ENCODE data around the gene UBAP2L. TPM values are rescaled to one million over a fixed set of nuclear protein-coding genes. Genes with fewer than 3 reads are reported as not detected.

Gene UBAP2L
- total and polyA plus RNA-seq, 2 experiments from 2014 or later, result 98.5 to 157 TPM

DNA sequence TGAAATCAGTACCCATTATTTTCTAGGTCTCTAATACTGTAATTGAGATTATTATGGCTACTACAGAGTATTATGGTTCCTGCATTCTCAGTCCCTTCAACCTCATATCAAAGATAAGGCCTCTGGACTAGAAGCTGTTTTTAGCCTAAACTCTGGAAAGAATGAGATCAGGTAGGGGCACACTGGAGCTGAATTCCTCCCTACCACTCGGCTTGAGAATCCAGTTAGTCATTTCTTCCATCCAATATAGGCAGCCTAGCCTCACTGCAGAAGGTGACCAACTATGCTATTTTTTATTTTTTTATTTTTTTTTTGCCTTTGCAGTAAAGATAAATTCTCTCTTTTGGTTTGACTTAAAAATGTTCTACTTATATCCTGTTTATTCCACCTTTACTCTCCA is 43.7 kb downstream of the UBAP2L start:
- no peaks in the 10 kb centered on the region for H3K9me3 Mint-ChIP-seq
- TF ChIP-seq JUNB (IDR thresholded peaks at IDR 0.05; ENCODE audit: unreplicated experiment) (no peak), EZH2 (IDR thresholded peaks at IDR 0.05; ENCODE audit: low read depth, unreplicated experiment) (no peak), STAT1 (IDR thresholded peaks at IDR 0.05; ENCODE audit: unreplicated experiment) (no peak), REST (IDR thresholded peaks at IDR 0.05; ENCODE audit: unreplicated experiment) (no peak), POLR2AphosphoS5 (IDR thresholded peaks at IDR 0.05; ENCODE audit: low read depth) (no peak), NANOG (IDR thresholded peaks at IDR 0.05; ENCODE audit: borderline replicate concordance) (no peak), ZNF331 (CRISPR knock-in tag; IDR thresholded peaks at IDR 0.05; ENCODE audit: low read depth) (no peak), EZH2phosphoT487 (IDR thresholded peaks at IDR 0.05; ENCODE audit: unreplicated experiment) (no peak), CREB1 (CRISPR knock-in tag; IDR thresholded peaks at IDR 0.05; ENCODE audit: low read depth) (no peak), CTCF (conservative IDR thresholded peaks at IDR 0.05; ENCODE audit: low read depth in 2 of 2) (no peak), ZNF114 (CRISPR knock-in tag; IDR thresholded peaks at IDR 0.05) (no peak)
- TF ChIP-seq, protein P1, sequence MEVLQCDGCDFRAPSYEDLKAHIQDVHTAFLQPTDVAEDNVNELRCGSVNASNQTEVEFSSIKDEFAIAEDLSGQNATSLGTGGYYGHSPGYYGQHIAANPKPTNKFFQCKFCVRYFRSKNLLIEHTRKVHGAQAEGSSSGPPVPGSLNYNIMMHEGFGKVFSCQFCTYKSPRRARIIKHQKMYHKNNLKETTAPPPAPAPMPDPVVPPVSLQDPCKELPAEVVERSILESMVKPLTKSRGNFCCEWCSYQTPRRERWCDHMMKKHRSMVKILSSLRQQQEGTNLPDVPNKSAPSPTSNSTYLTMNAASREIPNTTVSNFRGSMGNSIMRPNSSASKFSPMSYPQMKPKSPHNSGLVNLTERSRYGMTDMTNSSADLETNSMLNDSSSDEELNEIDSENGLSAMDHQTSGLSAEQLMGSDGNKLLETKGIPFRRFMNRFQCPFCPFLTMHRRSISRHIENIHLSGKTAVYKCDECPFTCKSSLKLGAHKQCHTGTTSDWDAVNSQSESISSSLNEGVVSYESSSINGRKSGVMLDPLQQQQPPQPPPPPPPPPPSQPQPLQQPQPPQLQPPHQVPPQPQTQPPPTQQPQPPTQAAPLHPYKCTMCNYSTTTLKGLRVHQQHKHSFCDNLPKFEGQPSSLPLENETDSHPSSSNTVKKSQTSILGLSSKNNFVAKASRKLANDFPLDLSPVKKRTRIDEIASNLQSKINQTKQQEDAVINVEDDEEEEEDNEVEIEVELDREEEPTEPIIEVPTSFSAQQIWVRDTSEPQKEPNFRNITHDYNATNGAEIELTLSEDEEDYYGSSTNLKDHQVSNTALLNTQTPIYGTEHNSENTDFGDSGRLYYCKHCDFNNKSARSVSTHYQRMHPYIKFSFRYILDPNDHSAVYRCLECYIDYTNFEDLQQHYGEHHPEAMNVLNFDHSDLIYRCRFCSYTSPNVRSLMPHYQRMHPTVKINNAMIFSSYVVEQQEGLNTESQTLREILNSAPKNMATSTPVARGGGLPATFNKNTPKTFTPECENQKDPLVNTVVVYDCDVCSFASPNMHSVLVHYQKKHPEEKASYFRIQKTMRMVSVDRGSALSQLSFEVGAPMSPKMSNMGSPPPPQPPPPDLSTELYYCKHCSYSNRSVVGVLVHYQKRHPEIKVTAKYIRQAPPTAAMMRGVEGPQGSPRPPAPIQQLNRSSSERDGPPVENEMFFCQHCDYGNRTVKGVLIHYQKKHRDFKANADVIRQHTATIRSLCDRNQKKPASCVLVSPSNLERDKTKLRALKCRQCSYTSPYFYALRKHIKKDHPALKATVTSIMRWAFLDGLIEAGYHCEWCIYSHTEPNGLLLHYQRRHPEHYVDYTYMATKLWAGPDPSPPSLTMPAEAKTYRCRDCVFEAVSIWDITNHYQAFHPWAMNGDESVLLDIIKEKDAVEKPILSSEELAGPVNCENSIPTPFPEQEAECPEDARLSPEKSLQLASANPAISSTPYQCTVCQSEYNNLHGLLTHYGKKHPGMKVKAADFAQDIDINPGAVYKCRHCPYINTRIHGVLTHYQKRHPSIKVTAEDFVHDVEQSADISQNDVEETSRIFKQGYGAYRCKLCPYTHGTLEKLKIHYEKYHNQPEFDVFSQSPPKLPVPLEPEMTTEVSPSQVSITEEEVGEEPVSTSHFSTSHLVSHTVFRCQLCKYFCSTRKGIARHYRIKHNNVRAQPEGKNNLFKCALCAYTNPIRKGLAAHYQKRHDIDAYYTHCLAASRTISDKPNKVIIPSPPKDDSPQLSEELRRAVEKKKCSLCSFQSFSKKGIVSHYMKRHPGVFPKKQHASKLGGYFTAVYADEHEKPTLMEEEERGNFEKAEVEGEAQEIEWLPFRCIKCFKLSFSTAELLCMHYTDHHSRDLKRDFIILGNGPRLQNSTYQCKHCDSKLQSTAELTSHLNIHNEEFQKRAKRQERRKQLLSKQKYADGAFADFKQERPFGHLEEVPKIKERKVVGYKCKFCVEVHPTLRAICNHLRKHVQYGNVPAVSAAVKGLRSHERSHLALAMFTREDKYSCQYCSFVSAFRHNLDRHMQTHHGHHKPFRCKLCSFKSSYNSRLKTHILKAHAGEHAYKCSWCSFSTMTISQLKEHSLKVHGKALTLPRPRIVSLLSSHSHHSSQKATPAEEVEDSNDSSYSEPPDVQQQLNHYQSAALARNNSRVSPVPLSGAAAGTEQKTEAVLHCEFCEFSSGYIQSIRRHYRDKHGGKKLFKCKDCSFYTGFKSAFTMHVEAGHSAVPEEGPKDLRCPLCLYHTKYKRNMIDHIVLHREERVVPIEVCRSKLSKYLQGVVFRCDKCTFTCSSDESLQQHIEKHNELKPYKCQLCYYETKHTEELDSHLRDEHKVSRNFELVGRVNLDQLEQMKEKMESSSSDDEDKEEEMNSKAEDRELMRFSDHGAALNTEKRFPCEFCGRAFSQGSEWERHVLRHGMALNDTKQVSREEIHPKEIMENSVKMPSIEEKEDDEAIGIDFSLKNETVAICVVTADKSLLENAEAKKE (CRISPR knock-in tag; IDR thresholded peaks at IDR 0.05), result no peak
- TF ChIP-seq, protein P2, sequence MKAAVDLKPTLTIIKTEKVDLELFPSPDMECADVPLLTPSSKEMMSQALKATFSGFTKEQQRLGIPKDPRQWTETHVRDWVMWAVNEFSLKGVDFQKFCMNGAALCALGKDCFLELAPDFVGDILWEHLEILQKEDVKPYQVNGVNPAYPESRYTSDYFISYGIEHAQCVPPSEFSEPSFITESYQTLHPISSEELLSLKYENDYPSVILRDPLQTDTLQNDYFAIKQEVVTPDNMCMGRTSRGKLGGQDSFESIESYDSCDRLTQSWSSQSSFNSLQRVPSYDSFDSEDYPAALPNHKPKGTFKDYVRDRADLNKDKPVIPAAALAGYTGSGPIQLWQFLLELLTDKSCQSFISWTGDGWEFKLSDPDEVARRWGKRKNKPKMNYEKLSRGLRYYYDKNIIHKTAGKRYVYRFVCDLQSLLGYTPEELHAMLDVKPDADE (IDR thresholded peaks at IDR 0.05), result no peak
- Histone ChIP-seq H3K4me2 (no peak overlapping the region), H3K4me3 (no peak overlapping the region), H3K79me2 (replicated peaks; ENCODE audit: insufficient read depth) (peaks cover 31% of the 10 kb centered on the region), H2AFZ (no peak overlapping the region), H3K4me1 (ENCODE audit: insufficient read depth) (no peaks in the 10 kb centered on the region), H3K9me2 (ENCODE audit: insufficient read depth) (no peaks in the 10 kb centered on the region), H3K36me3 (ENCODE audit: insufficient read depth) (peaks cover 67% of the 10 kb centered on the region), H3K27me3 (ENCODE audit: insufficient read depth) (no peaks in the 10 kb centered on the region), H3F3A (replicated peaks; ENCODE audit: low read depth) (peaks cover 44% of the 10 kb centered on the region), H3K27ac (ENCODE audit: low read depth) (peak overlapping the region; percentile 47; the same call in 1 of the 2 replicates), H4K20me1 (replicated peaks; ENCODE audit: insufficient read depth) (peaks cover 38% of the 10 kb centered on the region)
- no peaks in the 10 kb centered on the region for H3K4me1 Mint-ChIP-seq
- H3K27ac Mint-ChIP-seq, result no peak overlapping the region
- DNase-seq (ENCODE audit: low spot score), result no peak
- no peak overlapping the region for H3K4me3 Mint-ChIP-seq
- H3K27me3 Mint-ChIP-seq (ENCODE audit: insufficient read depth, low read depth, poor library complexity), result no peaks in the 10 kb centered on the region
- H3K36me3 Mint-ChIP-seq (ENCODE audit: low read depth), result peaks cover 75% of the 10 kb centered on the region
- no peak for ATAC-seq

All from GM23338 (cell line).